Dedifferentiated amniotic fluid mesenchymal stem cell (primary cell): ENCODE results near the gene C1orf87.
A peak's percentile ranks its signal among the peaks of the same experiment; 100 is the strongest.
"Not testable (repeated sequence)": the region's sequence is repeated elsewhere in the genome, so short reads cannot be mapped to it uniquely, and the experiment has no call there.

ENCODE experiments used
- DNase-seq: peaks from one replicate; pipeline ENCODE4 v3.0.0-alpha.2; 2016; ENCODE audit errors: extremely low spot score

Gene C1orf87

GRCh38 chr1:59994302-59995198 is 79.0 kb downstream of the C1orf87 start:
- DNase-seq: peak; percentile 66

- no peak for DNase-seq
These were observed 81.3 kb downstream of the C1orf87 start for GRCh38 chr1:59992040-59992820.

- DNase-seq: no peak
These were observed 83.1 kb downstream of the C1orf87 start for GRCh38 chr1:59990470-59990869.

- DNase-seq: peak; percentile 26
These were observed 86.9 kb downstream of the C1orf87 start for GRCh38 chr1:59986516-59987310.

- no peak for DNase-seq
These were observed 87.6 kb downstream of the C1orf87 start for GRCh38 chr1:59985911-59986515.

- DNase-seq: no peak
These were observed 93.9 kb downstream of the C1orf87 start for GRCh38 chr1:59979666-59980065.

GRCh38 chr1:59978511-59978910 is 95.1 kb downstream of the C1orf87 start:
- DNase-seq: no peak

GRCh38 chr1:59978026-59978425 is 95.5 kb downstream of the C1orf87 start:
- DNase-seq: no peak

GRCh38 chr1:59977075-59977410 is 96.5 kb downstream of the C1orf87 start:
- no peak for DNase-seq

- DNase-seq: peak; percentile 70
These were observed 97.1 kb downstream of the C1orf87 start for GRCh38 chr1:59976194-59977074.

GRCh38 chr1:59973719-59974118 is 99.9 kb downstream of the C1orf87 start:
- DNase-seq: no peak

- no peak for DNase-seq
These were observed 101.2 kb downstream of the C1orf87 start for GRCh38 chr1:59972216-59972927.

GRCh38 chr1:59971464-59971911 is 102.1 kb downstream of the C1orf87 start:
- DNase-seq: peak; percentile 68

- DNase-seq: not testable (repeated sequence)
These were observed 103.9 kb downstream of the C1orf87 start for GRCh38 chr1:59969542-59970175.

GRCh38 chr1:59968746-59969145 is 104.8 kb downstream of the C1orf87 start:
- DNase-seq: not testable (repeated sequence)

- DNase-seq: no peak
These were observed 105.8 kb downstream of the C1orf87 start for GRCh38 chr1:59967780-59968179.

GRCh38 chr1:59967141-59967697 is 106.4 kb downstream of the C1orf87 start:
- peak; percentile 32 for DNase-seq

GRCh38 chr1:59952065-59952464 is 121.5 kb downstream of the C1orf87 start:
- no peak for DNase-seq

GRCh38 chr1:59949648-59950047 is 123.9 kb downstream of the C1orf87 start:
- DNase-seq: no peak
